Hematopoietic multipotent progenitor cell treated with erythropoietin and hydrocortisone succinate and interleukin-3 and kit ligand, for 15 days (in vitro differentiated cells): Measurements from ENCODE around the gene OBI1.

Source experiments
- DNase-seq: peaks from one replicate; pipeline ENCODE4 v3.0.0-alpha.2; 2015; ENCODE audit warnings: low spot score

Gene OBI1

DNA sequence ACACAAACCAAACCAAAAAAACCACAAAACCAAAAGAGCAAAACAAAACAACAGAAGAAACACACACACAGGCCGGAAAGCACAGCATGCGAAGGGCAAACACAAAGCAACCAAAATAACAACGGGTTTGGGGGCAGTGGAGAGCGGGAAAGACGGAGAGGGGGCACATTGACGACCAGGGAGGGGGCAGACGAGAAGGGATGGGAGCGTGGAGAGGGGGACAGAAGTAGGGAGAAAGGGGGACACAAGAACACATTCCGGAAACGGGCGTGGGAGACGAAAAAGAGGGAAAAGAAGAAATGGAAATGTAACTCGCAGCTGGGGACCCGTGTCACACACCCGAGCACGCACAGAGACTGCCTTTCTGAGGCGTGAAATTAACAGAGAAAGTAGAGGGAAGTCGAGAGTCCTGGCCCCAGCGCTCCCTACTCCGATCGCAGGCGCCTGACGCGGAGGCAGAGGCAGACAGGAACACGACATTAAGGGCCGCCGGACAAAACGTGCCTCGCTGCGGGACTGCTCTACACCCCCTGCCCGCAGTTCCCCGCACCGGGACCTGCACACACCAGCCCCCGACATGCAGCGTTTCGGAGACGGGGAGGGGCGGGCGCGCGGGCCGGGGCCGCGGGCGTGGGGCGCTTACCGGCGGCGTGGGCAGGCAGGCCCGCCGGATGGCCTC, 56.3 kb downstream of the OBI1 start:
- DNase-seq, result no peak

DNA sequence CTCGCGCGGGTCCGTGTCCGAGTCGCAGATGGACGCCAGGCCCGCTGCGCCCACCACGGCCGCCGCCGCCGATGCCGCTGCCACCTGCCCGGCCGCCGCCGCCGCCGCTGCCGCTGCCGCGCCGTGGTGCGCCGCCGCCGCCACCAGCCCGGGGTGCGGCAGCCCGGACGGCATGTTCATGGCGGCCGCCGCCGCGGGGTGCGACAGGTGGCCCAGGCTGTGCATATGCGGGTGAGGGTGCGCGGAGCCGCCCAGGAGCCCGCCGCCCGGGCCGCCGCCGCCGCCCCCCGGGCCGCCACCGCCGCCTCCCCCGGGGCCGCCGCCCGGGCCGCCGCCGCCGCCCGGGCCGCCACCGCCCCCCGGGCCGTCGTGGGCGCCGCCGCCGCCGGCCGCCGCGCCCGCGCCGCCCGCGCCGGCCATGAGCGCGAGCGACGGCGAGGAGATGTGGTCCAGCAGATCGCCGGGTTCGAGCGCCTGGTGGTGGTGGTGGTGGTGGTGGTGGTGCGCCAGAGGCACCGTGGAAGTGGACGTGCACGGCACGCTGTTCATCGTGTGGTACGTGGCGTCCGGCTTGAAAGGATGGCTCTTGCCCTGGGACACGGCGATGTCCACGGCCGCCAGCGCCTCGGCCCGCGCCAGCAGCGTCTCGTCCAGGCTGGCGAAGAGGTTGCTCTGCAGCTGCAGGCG, 56.9 kb downstream of the OBI1 start:
- no peak for DNase-seq

DNA sequence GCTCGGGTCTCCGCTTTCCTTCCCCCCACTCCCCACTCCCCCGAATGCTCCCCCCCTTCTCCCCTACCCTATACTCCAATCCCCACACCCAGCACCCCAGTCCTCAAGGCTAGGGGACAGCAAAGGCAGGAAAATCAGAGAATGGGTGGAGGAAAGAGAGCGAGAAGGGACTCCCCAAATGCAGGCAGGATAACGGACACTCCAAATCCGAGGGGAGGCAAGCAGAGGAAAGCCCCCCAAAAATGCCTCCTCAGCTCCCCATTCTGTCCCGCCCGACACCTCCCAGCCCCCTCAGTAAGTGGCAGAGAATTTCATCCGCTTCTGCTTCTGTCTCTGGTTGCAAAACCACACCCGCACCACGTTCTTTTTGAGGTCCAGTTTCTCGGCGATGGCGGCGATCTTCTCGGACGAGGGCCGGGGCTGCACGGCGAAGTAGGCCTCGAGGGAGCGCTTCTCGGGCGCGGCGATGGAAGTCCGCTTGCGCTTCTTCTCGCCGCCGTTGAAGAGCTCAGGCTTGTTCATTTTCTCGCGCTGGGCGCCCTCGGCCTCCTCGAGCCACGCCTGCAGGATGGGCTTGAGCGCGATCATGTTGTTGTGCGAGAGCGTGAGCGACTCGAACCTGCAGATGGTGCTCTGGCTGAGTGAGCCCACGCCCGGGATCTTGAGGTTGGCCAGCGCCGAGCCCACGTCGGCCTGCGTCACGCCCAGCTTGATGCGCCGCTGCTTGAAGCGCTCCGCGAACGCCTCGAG, 57.7 kb downstream of the OBI1 start:
- no peak for DNase-seq

DNA sequence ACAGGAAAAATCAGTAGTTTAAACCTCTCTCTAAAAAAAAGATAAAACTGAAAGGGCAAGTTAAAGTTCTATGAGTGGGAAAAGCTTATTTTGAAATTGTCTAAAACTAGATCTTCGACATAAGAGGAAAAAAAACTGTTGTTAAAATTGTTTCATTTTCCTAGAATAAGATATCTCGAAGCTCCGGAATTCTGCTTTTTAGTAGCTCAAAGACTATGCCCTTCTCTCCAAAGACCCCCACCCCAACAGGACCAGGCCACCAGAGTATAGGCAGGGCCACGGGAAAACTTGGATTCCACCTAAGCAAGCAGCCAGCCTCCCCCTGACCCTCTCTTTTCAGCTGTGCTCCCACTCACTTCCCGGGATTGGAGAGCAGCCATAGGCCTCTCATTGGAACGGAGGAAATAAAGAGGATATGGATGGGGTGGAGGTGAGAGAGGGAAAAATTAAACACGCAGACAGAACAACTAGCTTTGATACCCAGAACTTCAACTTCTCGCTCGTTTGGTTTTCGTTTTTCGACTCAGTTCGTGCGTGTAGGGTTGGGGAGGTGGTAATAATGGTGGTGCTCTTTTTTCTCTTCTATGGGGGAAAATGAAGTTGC, 58.6 kb downstream of the OBI1 start:
- DNase-seq, result no peak

DNA sequence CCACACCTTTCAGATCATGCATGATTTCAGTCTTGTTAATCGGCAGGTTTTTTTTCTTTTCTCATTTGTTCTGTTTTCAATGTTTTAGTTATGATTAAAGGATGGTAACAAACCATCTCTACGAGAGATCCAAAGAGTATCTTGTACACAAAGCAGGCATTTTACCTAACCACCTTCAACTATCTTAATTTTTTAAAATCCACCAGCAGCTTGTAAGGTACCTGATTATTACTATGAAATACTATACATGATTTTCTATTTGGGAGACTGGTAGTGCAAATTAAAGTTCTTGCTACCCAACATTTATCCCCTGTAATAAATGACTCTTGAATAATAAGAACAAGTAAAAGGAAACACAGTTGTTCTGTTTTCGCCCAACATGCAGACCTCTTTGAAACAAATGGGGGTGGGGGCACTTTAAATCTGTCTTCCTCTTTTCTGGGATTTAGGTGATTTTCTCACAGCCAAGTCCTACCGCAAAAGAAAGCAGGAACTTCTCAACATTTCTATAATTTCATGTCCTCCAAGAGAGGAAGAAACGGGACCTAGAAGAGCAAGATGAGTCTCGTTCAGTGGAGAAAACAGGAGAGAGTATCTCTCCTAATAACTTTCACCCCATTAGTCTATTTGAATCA, 59.2 kb downstream of the OBI1 start:
- no peak for DNase-seq

DNA sequence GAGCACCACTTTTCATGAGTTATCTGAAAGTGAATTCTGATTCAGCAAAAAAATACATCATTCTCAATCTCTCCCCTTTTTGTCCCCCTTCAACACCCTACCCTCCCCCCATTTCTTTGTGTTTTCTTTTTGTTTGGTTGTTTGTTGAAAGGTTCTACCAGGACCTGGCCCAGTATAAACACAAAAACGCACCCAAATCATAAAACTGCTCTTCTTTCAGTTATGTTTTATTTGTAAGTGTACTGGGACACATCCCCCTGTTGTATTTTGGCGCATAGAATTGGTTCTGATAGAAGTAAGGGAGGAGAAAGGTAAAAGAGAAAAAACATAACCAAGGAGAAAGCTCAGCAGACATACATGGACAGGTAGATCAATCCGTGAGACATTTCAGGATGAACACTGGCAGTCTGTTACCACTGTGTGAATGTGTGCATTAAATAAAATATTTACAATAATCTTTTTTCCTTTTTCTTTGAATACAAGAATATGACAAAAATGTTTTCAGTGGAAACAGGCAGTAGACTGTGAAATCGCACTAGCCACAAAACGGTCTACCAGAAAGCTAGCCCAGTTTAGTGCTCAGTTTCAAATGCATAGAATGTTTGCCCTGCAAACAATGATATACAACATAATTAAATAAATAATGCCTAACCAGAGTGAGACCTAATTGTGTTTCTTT, 59.9 kb downstream of the OBI1 start:
- no peak for DNase-seq

DNA sequence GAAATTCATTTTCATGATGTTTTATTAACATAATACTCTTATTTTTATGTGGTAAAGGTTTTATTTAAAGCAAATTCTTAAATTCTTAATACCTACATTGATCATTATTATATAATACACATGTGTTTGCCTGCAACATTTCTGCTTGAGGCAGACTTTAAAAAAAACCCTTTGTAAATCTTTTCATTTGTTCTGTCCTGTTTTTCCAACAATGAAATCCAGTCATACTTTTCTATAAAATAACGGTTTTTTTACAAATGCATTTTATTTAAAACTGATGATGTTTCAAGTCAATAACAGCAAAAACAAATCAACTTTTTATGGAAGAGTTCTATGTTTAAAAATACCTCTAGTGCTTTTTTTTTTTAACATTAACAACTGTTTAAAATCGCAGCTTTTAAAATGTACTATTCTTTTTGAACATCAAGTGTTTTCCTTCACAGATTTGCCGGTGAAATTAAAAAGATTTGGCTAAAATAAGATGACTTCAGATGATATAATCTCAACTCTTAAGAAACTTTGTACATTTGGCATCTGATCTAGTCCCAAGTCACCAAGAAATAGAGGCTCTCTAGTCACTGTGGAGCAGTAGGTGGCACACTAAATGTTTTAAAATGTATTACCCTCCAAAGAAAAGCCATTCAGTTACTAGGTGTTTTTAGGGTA, 60.7 kb downstream of the OBI1 start:
- no peak for DNase-seq

DNA sequence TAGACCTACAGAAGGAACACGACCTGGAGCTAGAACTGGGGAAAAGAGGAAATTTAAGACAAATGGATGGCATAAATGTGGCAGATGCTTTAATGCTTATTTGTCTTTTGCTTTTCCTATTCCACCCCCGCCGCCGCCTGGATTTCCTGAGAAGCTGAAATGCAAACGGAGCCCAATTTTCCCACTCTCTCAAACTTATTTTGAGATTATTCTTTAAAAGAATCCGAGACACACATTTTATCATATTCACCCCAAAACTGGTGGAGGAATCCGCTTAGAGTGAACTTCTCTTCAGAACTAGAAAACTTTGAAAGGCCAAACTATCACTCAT, 61.4 kb downstream of the OBI1 start:
- DNase-seq, result no peak

DNA sequence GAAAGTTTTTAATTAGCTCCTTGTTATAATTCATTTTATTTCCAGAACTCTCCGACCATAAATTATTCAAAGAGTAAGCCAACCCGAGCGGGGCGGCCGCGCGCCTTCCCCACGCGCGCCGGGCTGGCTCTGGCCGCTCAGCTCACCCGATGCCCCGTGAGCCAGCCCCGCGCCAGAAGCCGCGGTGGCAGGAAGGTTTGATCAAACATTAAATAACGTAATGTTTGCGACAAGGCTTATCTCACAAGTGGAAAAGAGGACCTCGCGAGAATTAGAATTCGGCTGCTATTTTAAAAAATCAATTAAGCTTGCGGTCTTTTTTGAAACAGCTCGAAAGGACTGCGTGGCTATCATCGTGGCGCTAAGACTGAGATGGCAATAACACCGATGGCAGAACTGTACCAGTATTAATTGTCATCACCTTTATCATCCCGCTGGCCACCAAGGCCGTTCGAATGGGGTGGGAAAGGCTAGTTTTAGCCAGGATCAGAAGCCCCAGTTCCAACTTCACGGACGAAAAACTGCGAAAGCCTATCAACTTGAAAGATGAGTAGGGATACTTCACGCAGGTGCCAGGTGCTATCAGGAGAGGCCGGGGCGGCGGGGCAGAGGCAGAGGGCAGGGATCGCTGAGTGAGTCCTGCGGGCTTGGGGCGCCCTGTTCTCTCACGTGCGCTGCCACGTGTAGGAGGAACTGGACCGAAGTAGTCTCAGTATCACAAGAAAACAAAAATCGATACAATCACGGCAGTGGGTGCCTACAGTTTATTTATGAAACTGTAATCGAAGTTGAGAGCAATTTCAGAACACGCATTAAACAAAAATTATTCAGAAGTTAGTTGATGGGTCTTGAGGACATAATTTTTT, 62.0 kb downstream of the OBI1 start:
- DNase-seq, result no peak

DNA sequence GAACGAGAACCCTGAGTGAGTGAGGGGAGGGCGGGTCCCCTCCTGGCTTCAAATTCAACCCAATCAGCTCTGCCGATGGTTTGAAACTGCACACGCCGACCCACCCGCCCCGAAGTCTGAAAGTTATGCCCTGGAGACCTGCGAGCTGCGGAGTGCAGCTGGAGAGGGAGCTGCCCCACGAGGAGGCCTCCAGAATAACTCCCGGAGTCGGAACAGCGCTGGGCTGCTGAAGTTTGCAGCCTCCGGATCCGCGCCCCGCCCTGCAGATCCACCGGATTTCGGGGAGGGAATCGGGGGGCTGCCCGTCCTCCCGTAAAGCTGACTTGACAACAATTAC, 62.6 kb downstream of the OBI1 start:
- no peak for DNase-seq

DNA sequence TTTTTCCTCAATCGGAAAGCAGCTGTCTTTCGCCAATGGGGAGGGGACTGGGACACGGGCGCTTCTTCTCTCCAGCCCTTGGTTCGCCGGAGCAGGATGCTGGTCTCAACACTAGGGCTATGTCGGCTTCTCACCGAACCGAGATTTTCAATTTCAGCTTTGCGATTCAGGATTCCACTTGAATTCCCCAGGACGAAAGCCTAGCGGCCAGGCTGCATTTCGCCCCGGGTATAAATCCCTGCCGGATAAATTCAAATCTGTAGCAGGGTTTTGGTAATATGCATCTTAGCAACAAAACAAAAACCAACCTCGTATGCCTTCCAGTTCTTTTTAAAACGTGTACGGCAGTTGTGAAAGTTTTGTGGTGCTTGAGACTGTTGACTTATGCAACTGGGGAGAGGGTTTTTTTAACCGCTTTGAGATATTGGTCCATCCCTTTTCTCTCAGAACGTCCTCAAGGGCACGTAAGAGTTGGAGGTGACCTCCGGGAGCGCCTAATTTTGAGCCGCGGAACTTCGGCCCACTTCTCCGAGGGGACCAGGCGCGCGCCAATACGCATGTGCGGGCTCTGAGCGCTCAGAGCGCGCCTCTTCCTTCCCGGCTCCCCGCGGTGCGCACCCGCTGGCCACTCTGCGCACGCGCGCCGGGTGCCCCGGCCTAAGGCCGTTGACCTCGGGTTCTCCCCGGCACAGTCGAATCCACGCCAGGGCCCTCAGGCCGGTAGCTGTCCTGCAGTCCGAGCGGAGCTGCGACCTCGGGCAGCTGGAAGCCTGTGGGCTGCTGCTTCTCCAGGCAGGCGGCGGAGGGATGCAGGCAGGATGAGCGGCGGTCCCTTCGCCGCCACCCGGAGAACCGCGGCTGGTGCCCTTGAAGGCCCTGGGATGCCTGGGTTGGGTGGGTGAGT, 63.2 kb downstream of the OBI1 start:
- no peak for DNase-seq

DNA sequence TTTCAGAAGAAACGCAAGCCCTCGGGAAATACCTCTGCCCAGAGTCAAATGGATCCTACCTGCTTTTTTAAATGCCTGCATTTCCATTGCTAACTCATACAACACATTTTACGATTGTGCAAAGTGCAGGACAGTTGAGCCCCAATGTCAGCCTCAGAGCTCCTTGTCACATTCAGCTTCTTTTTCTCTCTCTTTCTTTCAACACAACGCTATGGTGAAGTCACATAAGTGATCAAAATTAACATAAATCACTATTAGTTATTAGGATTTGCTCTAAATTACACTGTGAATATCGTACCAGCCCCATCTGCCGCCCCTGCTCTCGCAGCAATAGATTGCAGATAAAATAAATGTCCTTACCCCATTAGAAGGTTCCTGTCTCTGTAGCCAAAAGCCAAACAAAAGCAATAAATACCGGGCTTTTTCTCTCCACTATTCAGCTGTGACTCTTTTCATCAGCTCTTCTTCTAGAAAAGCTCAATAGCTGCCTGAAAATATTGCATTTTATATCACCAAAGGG, 64.4 kb downstream of the OBI1 start:
- no peak for DNase-seq

DNA sequence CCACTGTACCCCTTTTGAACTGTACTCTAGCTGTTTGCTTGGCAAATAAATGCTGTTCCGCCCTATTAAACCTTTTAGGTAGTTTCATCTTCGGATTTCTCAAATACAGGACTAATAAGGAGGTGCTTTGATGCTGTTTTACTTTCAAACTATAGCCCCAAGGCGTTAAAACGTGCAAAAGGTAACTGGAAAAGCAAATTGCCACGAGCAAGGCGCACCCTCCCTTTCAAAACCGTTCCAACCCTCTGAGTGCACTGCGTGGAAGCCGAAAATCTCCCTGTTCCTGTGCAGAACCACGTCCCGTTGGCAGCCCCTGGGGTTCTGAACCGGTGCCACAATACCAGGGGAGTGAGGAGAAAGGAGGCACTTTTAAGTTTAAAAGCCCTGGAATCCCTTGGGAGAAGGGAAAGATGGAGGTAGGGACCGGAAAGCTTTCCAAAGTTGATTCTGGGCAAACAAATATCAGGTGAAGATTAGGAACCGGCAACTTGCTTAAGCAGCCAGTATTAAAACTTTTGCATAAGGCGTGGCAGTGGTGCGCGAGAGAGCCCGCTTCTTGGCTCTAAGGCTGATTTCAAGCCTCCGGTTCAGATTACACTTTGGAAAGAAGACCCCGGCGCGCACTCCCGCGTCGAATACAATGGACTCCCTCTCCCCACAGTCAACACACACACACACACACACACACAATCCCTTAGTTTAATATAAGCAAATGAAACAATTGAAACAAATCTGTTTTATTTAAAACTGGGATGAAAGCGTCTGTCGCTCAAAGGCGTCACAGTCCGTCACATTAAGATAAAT, 65.1 kb downstream of the OBI1 start:
- DNase-seq, result no peak

DNA sequence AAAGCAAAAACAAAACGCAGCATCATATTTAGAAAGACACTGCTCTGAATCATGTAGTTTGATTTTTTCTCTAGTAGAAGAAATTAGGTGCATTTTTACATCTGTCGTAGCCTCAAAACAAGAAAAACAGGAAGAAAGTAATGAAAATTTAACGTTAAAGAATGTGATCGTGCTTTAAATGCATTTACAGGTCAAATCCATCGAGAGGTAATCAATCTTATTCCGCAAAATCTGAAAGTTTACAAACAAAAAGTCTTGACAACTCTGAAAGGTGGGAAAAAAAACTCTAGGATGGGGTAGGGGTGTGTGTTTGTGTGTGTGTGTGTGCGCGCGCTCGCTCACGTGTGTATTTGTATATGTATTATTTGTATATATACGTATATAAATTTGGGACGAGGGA, 65.8 kb downstream of the OBI1 start:
- DNase-seq, result no peak

DNA sequence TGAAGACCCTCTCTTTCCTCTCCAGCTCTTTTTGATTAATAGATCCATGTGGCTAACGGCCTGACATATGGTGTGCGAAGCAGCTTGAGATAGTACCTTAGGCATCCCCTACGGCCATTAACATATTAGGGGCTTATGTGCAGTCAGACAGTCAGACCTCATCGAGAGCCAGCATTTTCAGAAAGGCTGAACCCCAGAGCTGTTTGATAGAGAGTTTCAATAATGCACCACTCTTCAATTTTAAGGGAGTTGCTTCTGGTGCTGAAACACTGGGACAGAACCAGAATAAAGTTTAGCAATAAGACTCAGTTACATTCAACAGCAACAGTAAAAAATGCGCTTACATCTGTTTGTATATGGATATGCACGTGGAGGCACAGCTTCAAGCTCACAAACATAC, 66.4 kb downstream of the OBI1 start:
- DNase-seq, result no peak

DNA sequence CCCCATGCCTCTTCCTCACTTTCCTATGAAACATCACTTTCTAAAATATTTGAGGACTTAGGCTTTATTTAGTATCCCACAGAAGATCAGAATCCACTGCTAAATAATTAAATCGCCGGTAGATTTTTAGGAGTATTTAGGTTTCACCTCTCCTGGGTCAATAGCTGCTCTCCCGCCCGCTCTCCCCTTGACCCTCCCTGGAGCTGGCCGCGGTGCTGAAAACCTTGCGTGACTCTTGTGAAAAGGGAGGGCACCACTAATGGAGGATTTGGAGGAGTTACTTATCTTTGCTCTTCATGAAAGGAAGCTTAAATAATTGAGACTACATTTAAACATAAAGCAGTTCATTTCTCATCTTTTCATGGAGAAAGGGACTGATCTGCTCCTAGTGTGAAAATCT, 69.7 kb downstream of the OBI1 start:
- peak; percentile 6 for DNase-seq

DNA sequence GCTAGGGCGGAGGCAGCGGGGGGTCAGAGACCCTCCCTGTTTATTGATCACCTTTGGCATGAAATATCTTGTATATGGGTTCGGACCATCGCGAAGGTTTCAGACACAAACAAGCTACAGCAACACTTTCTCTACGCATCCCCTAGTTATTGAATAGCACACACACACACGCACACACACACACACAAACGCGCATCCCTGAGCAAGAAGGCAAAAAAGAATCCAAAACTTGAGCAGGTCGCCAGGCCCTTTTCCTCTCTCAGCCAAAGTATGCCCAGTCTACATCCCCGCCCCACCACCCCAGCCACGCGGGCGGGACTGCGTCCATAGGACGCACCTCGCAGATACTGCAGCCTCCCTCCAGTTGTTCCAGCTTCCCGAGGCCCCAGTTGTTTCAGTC, 71.6 kb downstream of the OBI1 start:
- DNase-seq, result no peak

DNA sequence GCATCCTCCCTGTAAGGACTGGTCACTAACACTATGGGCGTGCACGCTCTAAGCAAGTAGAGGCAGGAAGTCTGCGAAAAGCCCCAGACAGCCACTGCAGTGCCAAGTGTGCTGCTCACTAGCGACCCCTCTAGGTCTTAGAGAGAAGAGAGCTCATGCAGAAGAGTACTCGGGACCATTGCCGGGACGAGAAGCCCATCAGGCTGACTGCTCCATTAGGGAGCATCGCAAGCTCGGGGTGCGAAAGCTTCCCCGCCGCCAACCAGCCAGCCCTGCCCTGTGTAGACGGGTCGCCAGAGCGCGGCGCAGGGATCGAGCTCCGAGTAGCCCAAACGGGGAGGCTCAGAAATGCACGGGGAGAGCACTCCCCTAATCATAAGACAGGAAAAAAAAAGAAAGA, 72.2 kb downstream of the OBI1 start:
- DNase-seq, result no peak
